ENCODE measurements around the gene KCNC1. TPM values are rescaled to one million over a fixed set of nuclear protein-coding genes. Genes with fewer than 3 reads are reported as not detected.

The KCNC1 gene
- polyA plus RNA-seq, 1 experiment, result not detected

DNA sequence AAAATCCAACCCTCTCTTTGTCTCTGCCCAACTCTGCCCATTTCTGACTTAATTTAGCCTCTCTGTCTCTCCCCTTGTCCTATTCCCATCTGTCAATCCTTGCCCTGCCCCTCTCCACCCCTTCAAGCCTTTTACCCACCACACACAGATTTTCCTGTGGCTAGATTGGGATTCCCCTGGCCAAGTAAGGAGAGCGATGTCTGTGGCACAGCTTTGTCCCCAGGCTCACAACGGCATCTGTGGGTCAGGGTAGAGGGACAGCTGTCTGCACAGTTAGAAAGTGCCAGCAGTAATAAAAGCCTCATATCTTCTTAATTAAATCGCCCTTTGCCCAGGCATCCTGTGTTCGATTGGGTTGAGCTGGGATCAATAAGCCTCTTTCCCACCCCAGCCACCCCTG, 1.3 kb upstream of the KCNC1 start:
- Histone ChIP-seq H3K36me3 (ENCODE audit: control insufficient read depth, insufficient read depth, low read length) (no peaks in the 10 kb centered on the region), H3K27me3 (ENCODE audit: control insufficient read depth, insufficient read depth, low read length) (peaks cover 34% of the 10 kb centered on the region), H3K4me3 (ENCODE audit: low read depth, low read length) (no peak overlapping the region)
- DNase-seq (ENCODE audit: low read depth), result no peak
- ChIA-PET CTCF (interaction anchor here (0.9 to 21.3 kb wide), 5 partner anchors 11 to 375 kb away, joined by 3 to 533 read pairs (median 4); no protein-coding TSS in a partner anchor), POLR2A (no interaction called here)
- TF ChIP-seq, protein P1, sequence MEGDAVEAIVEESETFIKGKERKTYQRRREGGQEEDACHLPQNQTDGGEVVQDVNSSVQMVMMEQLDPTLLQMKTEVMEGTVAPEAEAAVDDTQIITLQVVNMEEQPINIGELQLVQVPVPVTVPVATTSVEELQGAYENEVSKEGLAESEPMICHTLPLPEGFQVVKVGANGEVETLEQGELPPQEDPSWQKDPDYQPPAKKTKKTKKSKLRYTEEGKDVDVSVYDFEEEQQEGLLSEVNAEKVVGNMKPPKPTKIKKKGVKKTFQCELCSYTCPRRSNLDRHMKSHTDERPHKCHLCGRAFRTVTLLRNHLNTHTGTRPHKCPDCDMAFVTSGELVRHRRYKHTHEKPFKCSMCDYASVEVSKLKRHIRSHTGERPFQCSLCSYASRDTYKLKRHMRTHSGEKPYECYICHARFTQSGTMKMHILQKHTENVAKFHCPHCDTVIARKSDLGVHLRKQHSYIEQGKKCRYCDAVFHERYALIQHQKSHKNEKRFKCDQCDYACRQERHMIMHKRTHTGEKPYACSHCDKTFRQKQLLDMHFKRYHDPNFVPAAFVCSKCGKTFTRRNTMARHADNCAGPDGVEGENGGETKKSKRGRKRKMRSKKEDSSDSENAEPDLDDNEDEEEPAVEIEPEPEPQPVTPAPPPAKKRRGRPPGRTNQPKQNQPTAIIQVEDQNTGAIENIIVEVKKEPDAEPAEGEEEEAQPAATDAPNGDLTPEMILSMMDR (IDR thresholded peaks at IDR 0.05; ENCODE audit: insufficient read depth, low read depth, low read length), result no peak

- H3K4me3 ChIP-seq (ENCODE audit: low read depth, low read length), result peak overlapping the region; percentile 22
- ChIA-PET CTCF (interaction anchor here (1.2 to 21.3 kb wide), 3 partner anchors 13 to 244 kb away, joined by 3 to 533 read pairs (median 3); no protein-coding TSS in a partner anchor), POLR2A (no interaction called here)
- H3K36me3 ChIP-seq (ENCODE audit: control insufficient read depth, insufficient read depth, low read length), result no peaks in the 10 kb centered on the region
- TF ChIP-seq, protein P1 (IDR thresholded peaks at IDR 0.05; ENCODE audit: insufficient read depth, low read depth, low read length), result no peak
- H3K27me3 ChIP-seq (ENCODE audit: control insufficient read depth, insufficient read depth, low read length), result peaks cover 35% of the 10 kb centered on the region
- DNase-seq (ENCODE audit: low read depth), result no peak
Measured at GRCh38 chr11:17734986-17735817, 621 bp downstream of the KCNC1 start.

GRCh38 chr11:17735818-17736578, 1.4 kb downstream of the KCNC1 start:
- POLR2A ChIA-PET, result no interaction called here
- no peak for DNase-seq (ENCODE audit: low read depth)
- H3K4me3 ChIP-seq (ENCODE audit: low read depth, low read length), result no peak overlapping the region
- TF ChIP-seq, protein P1 (IDR thresholded peaks at IDR 0.05; ENCODE audit: insufficient read depth, low read depth, low read length), result no peak
- H3K36me3 ChIP-seq (ENCODE audit: control insufficient read depth, insufficient read depth, low read length), result no peaks in the 10 kb centered on the region
- peaks cover 35% of the 10 kb centered on the region for H3K27me3 ChIP-seq (ENCODE audit: control insufficient read depth, insufficient read depth, low read length)
- CTCF ChIA-PET, result interaction anchor here (1.2 to 21.3 kb wide), 2 partner anchors 14 to 244 kb away, joined by 3 to 533 read pairs; no protein-coding TSS in a partner anchor

DNA sequence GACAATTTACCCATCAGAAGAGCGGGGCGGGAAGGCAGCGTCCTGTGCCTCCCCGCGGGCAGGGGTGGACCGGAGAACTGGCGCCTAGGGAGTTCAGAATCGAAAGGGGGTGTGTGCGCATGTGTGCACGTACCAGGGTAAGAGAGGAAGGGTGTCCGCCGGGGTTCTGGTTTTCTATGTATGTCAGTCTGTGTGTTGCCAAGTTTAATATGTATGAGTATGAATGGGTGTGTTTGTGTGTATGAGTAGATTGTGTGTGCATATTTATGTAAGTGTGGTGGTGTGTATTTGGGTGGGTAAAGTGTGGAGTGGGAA, 2.0 kb downstream of the KCNC1 start:
- H3K4me3 ChIP-seq (ENCODE audit: low read depth, low read length), result no peak overlapping the region
- H3K27me3 ChIP-seq (ENCODE audit: control insufficient read depth, insufficient read depth, low read length), result peaks cover 34% of the 10 kb centered on the region
- DNase-seq (ENCODE audit: low read depth), result no peak
- no peaks in the 10 kb centered on the region for H3K36me3 ChIP-seq (ENCODE audit: control insufficient read depth, insufficient read depth, low read length)
- ChIA-PET POLR2A (no interaction called here), CTCF (interaction anchor here (21.3 kb wide), 1 partner anchor 243 kb away, joined by 533 read pairs; no protein-coding TSS in a partner anchor)
- TF ChIP-seq, protein P1 (IDR thresholded peaks at IDR 0.05; ENCODE audit: insufficient read depth, low read depth, low read length), result no peak
